Measurements from ENCODE around the gene MRAS. TPM values are rescaled to one million over a fixed set of nuclear protein-coding genes. Genes with fewer than 3 reads are reported as not detected.

MRAS gene
- total RNA-seq, 1 experiment from 2014 or later = 2.4 TPM

- no peak overlapping the region for H3K4me2 ChIP-seq
- no peaks in the 10 kb centered on the region for H3K4me1 ChIP-seq (replicated peaks; ENCODE audit: insufficient read depth)
- ChIA-PET POLR2A (ENCODE audit: unreplicated experiment) (no interaction called here), CTCF (no interaction called here)
- H2AFZ ChIP-seq = no peak overlapping the region
- H3K4me3 ChIP-seq = no peak overlapping the region
- H3K27me3 ChIP-seq (ENCODE audit: insufficient read depth, low read depth) = no peaks in the 10 kb centered on the region
- no TSS peak for BruUV-seq (replicated peaks)
- H4K20me1 ChIP-seq (ENCODE audit: insufficient read depth) = no peaks in the 10 kb centered on the region
- no peak for DNase-seq
- no peaks in the 10 kb centered on the region for H3K9me2 ChIP-seq (ENCODE audit: insufficient read depth)
- no peaks in the 10 kb centered on the region for H3K9me3 ChIP-seq (ENCODE audit: insufficient read depth, low read depth)
- H3K36me3 ChIP-seq (ENCODE audit: low read depth) = no peaks in the 10 kb centered on the region
- H3K79me2 ChIP-seq (ENCODE audit: low read depth) = no peaks in the 10 kb centered on the region
- H3K27ac ChIP-seq = no peak overlapping the region
- no peaks in the 10 kb centered on the region for H3F3A ChIP-seq (ENCODE audit: insufficient read depth, low read depth)
- TF ChIP-seq EZH2 (IDR thresholded peaks at IDR 0.05; ENCODE audit: low read depth) = no peak
- TF ChIP-seq, protein P1, sequence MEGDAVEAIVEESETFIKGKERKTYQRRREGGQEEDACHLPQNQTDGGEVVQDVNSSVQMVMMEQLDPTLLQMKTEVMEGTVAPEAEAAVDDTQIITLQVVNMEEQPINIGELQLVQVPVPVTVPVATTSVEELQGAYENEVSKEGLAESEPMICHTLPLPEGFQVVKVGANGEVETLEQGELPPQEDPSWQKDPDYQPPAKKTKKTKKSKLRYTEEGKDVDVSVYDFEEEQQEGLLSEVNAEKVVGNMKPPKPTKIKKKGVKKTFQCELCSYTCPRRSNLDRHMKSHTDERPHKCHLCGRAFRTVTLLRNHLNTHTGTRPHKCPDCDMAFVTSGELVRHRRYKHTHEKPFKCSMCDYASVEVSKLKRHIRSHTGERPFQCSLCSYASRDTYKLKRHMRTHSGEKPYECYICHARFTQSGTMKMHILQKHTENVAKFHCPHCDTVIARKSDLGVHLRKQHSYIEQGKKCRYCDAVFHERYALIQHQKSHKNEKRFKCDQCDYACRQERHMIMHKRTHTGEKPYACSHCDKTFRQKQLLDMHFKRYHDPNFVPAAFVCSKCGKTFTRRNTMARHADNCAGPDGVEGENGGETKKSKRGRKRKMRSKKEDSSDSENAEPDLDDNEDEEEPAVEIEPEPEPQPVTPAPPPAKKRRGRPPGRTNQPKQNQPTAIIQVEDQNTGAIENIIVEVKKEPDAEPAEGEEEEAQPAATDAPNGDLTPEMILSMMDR (conservative IDR thresholded peaks at IDR 0.05) = no peak
- intact Hi-C loops (cut with micrococcal nuclease; ENCODE audit: unreplicated experiment) = no loop called here
These were observed 101.1 kb downstream of the MRAS start for GRCh38 chr3:138449490-138449889.

- no peak for DNase-seq
- TF ChIP-seq, protein P1 (conservative IDR thresholded peaks at IDR 0.05) = no peak
- TF ChIP-seq EZH2 (IDR thresholded peaks at IDR 0.05; ENCODE audit: low read depth) = no peak
- Histone ChIP-seq H3K27me3 (ENCODE audit: insufficient read depth, low read depth) (no peaks in the 10 kb centered on the region), H3K4me3 (no peak overlapping the region), H3F3A (ENCODE audit: insufficient read depth, low read depth) (no peaks in the 10 kb centered on the region), H3K27ac (no peak overlapping the region), H3K79me2 (ENCODE audit: low read depth) (no peaks in the 10 kb centered on the region), H3K36me3 (ENCODE audit: low read depth) (no peaks in the 10 kb centered on the region), H2AFZ (no peak overlapping the region), H3K9me3 (ENCODE audit: insufficient read depth, low read depth) (no peaks in the 10 kb centered on the region), H3K4me2 (no peak overlapping the region), H3K4me1 (replicated peaks; ENCODE audit: insufficient read depth) (no peaks in the 10 kb centered on the region), H4K20me1 (ENCODE audit: insufficient read depth) (no peaks in the 10 kb centered on the region), H3K9me2 (ENCODE audit: insufficient read depth) (no peaks in the 10 kb centered on the region)
- intact Hi-C loops (cut with micrococcal nuclease; ENCODE audit: unreplicated experiment) = no loop called here
- no TSS peak for BruUV-seq (replicated peaks)
- POLR2A ChIA-PET (ENCODE audit: unreplicated experiment) = no interaction called here
- CTCF ChIA-PET = no interaction called here
These were observed 101.8 kb downstream of the MRAS start for GRCh38 chr3:138450181-138450580.

GRCh38 chr3:138450704-138451424 is 102.5 kb downstream of the MRAS start:
- DNase-seq = no peak
- no peaks in the 10 kb centered on the region for H3K4me1 ChIP-seq (replicated peaks; ENCODE audit: insufficient read depth)
- H3F3A ChIP-seq (ENCODE audit: insufficient read depth, low read depth) = no peaks in the 10 kb centered on the region
- H4K20me1 ChIP-seq (ENCODE audit: insufficient read depth) = no peaks in the 10 kb centered on the region
- no peak overlapping the region for H3K4me3 ChIP-seq
- no peak overlapping the region for H2AFZ ChIP-seq
- H3K9me3 ChIP-seq (ENCODE audit: insufficient read depth, low read depth) = no peaks in the 10 kb centered on the region
- no peak overlapping the region for H3K27ac ChIP-seq
- H3K36me3 ChIP-seq (ENCODE audit: low read depth) = no peaks in the 10 kb centered on the region
- CTCF ChIA-PET = no interaction called here
- intact Hi-C loops (cut with micrococcal nuclease; ENCODE audit: unreplicated experiment) = no loop called here
- H3K9me2 ChIP-seq (ENCODE audit: insufficient read depth) = no peaks in the 10 kb centered on the region
- TF ChIP-seq EZH2 (IDR thresholded peaks at IDR 0.05; ENCODE audit: low read depth) = no peak
- TF ChIP-seq, protein P1 (conservative IDR thresholded peaks at IDR 0.05) = no peak
- H3K27me3 ChIP-seq (ENCODE audit: insufficient read depth, low read depth) = no peaks in the 10 kb centered on the region
- POLR2A ChIA-PET (ENCODE audit: unreplicated experiment) = no interaction called here
- H3K79me2 ChIP-seq (ENCODE audit: low read depth) = no peaks in the 10 kb centered on the region
- no peak overlapping the region for H3K4me2 ChIP-seq
- BruUV-seq (replicated peaks) = no TSS peak
